CD4-positive, alpha-beta T cell treated with Interleukin-15 for 1 hour (primary cell): Measurements from ENCODE around the gene CBX5.
"Not testable (repeated sequence)": the region's sequence is repeated elsewhere in the genome, so short reads cannot be mapped to it uniquely, and the experiment has no call there.

Source experiments
- DNase-seq: peaks from one replicate; pipeline ENCODE4 v3.0.0-alpha.2; 2020

Gene CBX5

DNA sequence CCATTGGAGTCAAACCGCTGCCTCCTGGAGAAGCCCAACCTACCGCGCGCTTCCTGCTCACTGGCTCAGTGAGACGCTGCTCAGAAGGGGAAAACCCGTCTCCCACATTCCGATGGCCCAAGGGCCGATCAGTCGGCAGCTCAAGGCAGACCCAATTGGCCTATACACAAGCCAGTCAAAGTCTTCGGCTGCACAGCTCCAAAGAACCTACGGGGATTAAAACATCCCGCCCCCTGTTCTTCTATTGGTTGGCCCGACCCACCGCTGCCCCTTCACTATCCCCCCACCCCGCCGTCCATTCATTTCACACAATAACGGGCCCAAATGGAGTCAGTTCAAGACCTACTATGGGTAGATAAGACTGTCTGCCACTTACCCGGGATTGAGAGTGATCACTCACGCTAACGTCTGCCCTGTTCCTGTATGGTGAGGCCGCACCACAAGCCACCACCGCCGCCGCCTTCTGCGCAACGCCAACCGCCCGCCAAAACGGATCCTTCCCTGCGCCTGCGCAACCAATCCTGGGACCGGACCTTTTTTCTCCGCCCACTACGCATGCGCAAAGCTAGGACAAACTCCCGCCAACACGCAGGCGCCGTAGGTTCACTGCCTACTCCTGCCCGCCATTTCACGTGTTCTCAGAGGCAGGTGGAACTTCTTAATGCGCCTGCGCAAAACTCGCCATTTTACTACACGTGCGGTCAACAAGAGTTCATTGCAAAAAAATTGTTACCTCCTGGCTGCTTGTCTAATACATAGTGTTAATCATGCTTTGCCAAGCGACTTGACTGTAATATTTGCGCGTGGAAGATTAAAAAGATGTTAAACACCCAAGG is at the start of gene CBX5:
Gene CBX5, minus strand, starts transcription at position 491 of the 836 bp plus-strand sequence. CDS start 22,472 bp downstream, outside the sequence.
- DNase-seq, result peak; percentile 100

- DNase-seq, result no peak
Measured at GRCh38 chr12:54328595-54329337, 48.8 kb upstream of the CBX5 start.

- DNase-seq, result not testable (repeated sequence)
Measured at GRCh38 chr12:54325442-54326109, 45.7 kb upstream of the CBX5 start.

- peak; percentile 98 for DNase-seq
Measured at GRCh38 chr12:54324617-54325441, 44.9 kb upstream of the CBX5 start, which contains the start of gene COPZ1. Gene COPZ1 (plus strand): TSS chr12:54325131. CDS start chr12:54325164, 33 bp downstream.

- DNase-seq, result no peak
Measured at GRCh38 chr12:54321363-54321762, 41.4 kb upstream of the CBX5 start.

GRCh38 chr12:54312309-54312708 is 32.4 kb upstream of the CBX5 start:
- DNase-seq, result not testable (repeated sequence)

DNA sequence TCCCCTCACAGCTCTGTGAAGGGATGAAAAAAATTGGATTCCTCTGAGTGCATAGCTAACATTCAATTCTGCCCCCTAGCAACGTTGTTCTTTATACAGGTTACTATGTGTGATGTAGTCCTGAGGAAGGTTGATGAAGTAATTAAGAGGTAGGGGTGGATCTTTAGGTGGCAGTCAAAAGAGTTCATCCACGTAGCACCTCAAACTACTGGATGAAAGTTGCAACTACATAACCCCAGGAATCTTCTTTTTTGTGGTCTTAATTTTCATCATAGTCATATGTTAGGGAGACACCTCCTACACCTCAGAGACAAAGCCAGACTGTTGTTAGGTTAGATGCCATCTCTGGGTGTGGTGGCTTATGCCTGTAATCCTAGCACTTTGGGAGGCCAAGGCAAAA is 31.1 kb upstream of the CBX5 start:
- DNase-seq, result no peak

DNA sequence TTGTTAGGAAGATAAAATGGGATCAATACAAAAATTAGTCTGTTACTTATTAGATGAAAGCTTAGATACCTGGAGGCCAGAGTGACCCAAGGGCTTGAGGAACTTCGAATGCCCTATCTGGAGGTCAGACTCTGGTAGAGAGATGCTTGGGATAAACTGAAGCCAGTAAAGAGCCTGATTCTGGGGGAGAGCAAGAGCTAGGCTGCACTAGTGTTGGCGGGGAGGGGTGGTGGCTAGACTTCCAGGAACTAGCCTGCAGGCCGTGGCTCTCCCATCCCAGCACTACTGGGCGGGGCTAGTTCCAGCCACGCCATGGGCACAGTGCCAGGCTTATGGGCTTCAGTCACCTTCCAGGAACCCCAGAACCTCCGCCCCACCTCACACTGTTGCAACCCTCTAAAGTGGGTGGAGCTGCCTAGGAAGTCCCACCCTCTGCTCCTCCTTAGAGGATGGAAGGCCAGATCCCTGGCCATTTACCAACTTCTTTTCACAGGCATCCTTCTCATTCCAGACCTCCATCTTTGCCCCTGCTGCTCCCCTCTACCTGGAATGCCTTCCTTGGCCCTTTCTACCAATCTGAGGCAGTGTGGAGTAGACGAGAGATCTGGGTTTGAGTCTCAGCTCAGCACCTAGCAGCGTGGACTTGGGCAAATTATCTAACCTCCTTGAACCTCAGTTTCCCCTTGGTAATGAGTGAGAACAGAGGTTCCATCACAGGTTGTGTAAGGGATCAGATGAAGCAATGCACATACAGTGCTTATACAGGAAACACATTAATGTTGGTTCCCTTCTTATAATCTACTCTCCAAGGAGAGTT is 27.2 kb upstream of the CBX5 start:
- peak; percentile 74 for DNase-seq

GRCh38 chr12:54304187-54304810 is 24.4 kb upstream of the CBX5 start:
- peak; percentile 72 for DNase-seq

GRCh38 chr12:54303640-54304039 is 23.7 kb upstream of the CBX5 start:
- no peak for DNase-seq

DNA sequence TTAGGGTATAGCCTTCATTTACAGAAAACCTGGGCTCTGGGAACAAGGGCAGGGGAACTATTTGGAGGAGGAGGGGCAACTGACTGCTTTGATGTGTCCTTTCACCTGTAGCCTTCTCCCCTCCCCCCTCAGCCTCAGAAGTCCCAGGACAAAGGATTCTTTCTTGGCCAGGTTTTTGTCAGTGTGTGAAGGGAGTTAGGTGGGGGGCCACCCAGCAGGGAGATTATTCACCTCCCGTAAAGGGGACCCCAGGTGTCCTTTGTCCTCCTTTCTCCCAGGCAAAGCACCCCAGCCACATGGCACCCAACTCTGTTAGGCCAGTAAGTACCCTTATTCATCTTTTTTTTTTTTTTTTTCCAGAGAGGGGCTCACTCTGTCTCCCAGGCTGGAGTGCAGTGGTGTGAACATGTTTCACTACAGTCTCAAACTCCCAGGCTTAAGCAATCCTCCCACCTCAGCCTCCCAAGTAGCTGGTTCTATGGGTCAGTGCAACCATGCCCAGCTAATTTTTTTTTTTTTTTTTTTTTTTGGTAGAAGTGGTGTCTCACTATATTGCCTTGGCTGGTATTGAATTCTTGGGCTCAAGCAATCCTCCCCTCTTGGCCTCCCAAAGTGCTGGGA is 21.6 kb upstream of the CBX5 start:
- DNase-seq, result no peak

DNA sequence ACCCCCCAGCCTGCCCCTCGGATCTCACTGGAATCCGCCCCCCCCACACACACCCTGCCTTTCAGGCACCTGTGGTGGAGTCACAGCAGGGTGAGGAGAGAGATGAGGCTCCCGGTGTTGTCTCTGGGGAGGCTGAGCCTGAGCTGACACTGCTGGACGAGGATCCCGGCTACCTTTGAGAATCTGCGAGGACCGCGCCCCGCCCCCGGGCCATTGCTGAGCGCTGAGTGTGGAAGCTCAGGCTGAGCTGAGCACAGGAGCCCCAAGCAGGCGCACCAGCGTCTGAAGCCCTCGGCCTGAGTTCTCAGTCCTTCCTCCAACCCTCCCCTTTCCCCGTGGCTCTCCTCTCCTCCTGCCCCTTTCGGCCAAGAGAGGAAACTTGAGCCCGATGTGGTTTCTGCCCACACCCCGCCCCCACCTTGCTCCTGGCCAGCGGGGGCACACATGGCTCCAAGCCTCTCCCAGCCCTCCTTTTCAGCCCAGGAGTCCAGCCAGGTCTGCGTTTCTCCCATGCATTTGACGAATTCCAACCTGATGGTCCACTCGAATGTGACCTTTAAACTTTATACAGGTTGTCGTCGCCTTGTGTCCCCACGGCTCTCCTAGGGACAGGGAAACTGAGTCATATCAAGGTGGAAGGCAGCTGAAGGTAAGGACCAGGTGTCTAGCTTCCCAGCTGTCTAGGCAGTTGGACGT is 21.0 kb upstream of the CBX5 start, which contains the start of gene NFE2:
Gene NFE2, minus strand, starts transcription at position 284 of the 696 bp plus-strand sequence. CDS start 5,767 bp downstream, outside the sequence.
- peak; percentile 47 for DNase-seq

DNA sequence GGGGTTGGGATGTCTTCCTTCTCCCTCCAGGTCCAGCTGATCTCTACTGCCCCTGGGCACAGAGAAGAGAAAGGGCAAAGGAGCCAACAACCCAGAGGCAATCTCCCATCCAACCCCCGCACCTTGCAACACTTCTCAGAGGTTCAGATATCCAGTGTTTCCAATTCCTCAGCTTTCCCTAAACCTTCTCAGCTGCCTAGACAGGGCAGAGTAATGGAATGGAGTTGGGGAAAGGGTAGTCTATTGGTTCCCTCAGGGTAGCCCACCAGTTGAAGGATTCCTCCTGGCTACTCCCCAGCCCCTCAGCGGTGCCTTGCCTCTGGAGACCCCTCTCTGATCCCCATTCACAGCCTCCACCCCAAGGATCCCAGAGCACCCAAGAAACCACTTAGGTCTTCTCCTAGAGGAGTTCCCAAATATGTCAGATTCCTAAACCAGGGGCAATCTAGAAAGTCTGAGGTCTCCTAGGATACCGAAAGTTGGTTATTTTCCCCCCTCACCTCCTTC is 20.4 kb upstream of the CBX5 start:
- no peak for DNase-seq

DNA sequence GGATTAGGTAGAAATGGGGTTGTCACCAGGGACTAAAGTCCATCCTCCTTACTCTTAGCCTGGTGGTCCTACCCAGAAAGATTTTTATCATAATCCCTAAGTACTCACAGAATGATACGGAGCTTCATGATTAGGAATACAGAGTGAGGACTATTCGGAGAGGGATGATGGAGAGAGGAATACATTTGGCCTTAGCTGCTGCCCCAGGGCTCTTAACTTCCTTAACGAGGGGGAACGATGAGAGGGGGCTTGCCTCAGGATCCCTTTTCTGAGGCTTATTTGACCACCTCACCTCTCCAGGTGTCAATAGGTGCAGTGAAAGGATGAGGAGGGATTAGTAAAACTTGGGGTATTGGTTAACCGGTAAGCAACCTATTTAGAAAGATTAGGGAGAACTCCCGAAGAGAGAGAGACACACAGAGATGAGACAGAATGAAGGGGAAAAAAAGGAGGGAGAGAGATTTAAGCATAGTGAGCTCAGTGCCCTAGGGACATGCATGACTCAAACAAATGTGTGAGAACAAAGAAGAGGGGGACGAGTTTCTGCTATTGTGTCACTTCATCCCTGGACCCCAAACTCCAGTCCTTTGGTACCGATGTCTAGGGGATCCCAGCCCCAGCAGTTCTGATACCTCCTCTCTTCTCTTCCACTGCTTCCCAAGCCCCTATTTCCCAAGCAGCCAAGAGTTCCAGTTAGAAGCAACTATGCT is 19.7 kb upstream of the CBX5 start:
- DNase-seq, result no peak

DNA sequence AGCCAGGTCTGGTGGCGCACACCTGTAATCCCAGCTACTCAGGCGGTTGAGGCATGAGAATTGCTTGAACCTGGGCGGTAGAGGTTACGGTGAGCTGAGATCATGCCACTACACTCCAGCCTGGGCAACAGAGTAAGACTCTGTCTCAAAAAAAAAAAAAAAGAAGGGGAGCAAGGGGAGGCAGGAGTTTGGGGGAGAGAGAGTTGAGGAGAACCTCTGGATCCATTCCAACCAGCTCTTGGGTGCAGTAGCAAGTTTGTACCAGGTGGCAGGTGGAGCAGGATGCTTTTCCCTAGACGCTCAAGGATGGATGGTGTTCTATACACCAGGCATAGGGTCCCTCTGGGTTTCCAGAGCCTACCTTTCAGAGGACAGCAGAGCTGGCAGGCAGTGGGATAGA is 19.0 kb upstream of the CBX5 start:
- no peak for DNase-seq

DNA sequence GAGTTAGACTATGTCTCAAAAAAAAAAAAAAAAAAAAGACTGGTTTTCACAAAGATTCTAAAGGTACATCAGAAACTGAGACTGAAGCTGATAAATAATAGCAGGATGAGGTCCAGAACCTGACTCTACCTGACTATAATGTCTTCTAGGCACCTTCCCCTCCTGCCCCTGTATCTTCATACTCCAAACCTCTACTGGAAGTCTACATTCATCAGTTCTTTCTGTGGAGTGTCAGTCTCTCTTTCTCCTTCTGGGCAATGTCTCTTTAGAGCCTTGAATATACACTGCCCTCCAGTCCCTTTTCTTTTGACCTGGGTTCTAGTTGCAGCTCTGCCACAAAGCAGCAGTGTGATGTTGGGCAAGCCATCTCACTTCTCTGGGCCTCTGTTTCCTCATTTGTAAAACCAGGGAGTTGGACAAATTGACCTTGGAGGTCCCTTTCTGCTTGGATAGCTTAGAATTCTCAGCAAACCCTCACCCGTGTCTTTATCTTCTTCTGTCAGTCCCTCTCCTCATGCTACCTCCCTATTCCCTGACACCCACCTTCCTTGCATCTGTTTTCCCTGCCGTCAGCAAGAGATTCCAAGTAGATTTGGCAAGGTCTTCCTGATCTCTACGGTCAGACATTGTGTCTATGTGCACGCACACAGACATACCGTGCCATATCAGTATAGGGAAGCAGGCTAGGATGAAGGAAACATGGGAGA is 16.6 kb upstream of the CBX5 start:
- no peak for DNase-seq

DNA sequence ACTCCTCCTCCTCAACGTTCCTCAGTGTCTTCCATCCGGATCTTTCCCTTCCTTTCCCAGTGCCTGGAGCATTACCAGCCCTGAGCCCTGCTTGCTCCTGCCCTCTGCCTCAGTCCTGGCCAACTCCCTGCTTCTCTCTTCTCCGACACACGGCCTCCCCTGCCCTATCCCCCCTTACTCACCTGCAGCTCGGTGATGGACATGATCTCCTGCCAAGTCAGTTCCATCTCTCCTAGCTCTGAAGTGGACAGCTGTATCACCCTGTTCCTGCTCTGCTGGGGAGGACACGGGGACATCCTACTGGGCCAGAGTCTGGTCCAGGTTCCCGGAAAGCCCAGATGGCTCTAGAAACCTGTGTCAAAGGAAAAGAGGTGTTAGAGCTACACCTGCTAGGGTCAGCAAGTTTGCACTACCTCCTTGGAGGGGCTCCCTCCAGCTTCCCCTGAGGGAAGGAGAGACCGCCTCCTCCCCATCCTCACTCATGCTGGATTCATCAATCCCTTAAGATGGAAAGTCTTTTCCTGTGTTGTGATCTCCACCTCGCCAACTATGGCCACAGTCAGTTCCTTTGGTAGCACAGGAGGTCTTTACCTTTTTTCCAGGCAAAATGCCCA is 15.1 kb upstream of the CBX5 start:
- DNase-seq, result no peak
